ENCODE data around the gene PRSS33. TPM values are rescaled to one million over a fixed set of nuclear protein-coding genes. Genes with fewer than 3 reads are reported as not detected.

Gene PRSS33
- total and polyA plus RNA-seq, 9 of the 15 experiments (the other 6 are each of a cell fraction or from before 2014, with no cell fraction given): not detected

DNA sequence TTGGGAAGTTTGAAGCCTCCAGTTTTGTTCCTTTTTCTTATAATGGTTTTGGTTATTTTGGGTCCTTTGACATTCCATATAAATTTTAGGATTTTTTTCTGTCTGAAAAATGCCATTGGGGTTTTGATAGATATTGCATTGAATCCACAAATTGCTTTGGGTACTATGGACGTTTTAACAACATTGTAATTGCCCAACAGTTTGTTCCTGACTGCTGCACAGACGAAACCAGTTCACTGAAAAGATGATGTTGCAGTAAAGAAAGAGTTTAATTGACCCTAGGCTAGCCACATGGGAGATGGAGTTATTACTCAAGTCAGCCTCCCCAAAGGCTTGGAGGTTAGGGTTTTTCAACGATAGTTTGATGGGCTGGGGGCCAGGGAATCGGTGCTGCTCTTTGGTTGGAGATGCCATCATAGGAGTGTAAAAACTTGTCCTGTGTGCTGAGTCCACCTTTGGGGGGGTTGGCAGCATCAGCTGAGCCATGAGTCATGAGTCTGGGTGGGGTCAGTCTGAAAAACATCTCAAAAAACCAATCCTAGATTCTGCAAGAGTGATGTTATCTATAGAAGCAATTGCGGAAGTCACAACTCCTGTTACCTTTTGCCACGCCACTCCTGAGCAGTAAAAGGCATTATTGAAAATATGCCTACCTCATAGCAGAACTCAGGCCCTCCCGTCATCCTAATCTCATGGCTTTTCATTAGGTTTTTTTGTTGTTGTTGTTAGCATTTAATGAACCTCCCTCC lies 8.2 kb upstream of the PRSS33 start (continued):
- TF ChIP-seq ZNF695 (CRISPR knock-in tag; IDR thresholded peaks at IDR 0.05): no peak
- TF ChIP-seq, protein P1, sequence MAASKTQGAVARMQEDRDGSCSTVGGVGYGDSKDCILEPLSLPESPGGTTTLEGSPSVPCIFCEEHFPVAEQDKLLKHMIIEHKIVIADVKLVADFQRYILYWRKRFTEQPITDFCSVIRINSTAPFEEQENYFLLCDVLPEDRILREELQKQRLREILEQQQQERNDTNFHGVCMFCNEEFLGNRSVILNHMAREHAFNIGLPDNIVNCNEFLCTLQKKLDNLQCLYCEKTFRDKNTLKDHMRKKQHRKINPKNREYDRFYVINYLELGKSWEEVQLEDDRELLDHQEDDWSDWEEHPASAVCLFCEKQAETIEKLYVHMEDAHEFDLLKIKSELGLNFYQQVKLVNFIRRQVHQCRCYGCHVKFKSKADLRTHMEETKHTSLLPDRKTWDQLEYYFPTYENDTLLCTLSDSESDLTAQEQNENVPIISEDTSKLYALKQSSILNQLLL (CRISPR knock-in tag; IDR thresholded peaks at IDR 0.05; ENCODE audit: borderline replicate concordance): no peak
- no peak for TF ChIP-seq ETS2 (tag; IDR thresholded peaks at IDR 0.05; ENCODE audit: borderline replicate concordance, poor library complexity, severe bottlenecking)
- TF ChIP-seq ARNT (IDR thresholded peaks at IDR 0.05): no peak
- TF ChIP-seq ZNF398 (CRISPR knock-in tag; IDR thresholded peaks at IDR 0.05): no peak
- no peak for TF ChIP-seq ZNF717 (CRISPR knock-in tag; IDR thresholded peaks at IDR 0.05)
- TF ChIP-seq SETDB1 (IDR thresholded peaks at IDR 0.05; ENCODE audit: low read length): no peak
- TF ChIP-seq NFATC3 (IDR thresholded peaks at IDR 0.05): no peak
- TF ChIP-seq ZNF24 (IDR thresholded peaks at IDR 0.05): no peak
- TF ChIP-seq ZKSCAN8 (CRISPR knock-in tag; IDR thresholded peaks at IDR 0.05): no peak
- no peak for TF ChIP-seq SRSF3 (IDR thresholded peaks at IDR 0.05; ENCODE audit: insufficient read depth, low read length)
- TF ChIP-seq ZNF384 (IDR thresholded peaks at IDR 0.05; ENCODE audit: low read depth, low read length): no peak
- no peak for TF ChIP-seq OTX1 (CRISPR knock-in tag; IDR thresholded peaks at IDR 0.05)
- no peak for TF ChIP-seq TCF7 (IDR thresholded peaks at IDR 0.05; ENCODE audit: borderline replicate concordance)
- no peak for TF ChIP-seq RHOXF2B (CRISPR knock-in tag; conservative IDR thresholded peaks at IDR 0.05)
- no peak for TF ChIP-seq ZFX (CRISPR knock-in tag; IDR thresholded peaks at IDR 0.05)
- no peak for TF ChIP-seq MBD2 (IDR thresholded peaks at IDR 0.05; ENCODE audit: borderline replicate concordance, low read depth)
- TF ChIP-seq ZBTB33 (CRISPR knock-in tag; IDR thresholded peaks at IDR 0.05): no peak
- TF ChIP-seq DMBX1 (CRISPR knock-in tag; IDR thresholded peaks at IDR 0.05; ENCODE audit: borderline replicate concordance): no peak
- TF ChIP-seq ATF3 (IDR thresholded peaks at IDR 0.05): peak; percentile 89
- TF ChIP-seq ATF3 (CRISPR knock-in tag; conservative IDR thresholded peaks at IDR 0.05): no peak
- no peak for TF ChIP-seq HNRNPK (IDR thresholded peaks at IDR 0.05; ENCODE audit: low read depth, low read length, poor library complexity, severe bottlenecking)
- no peak for TF ChIP-seq TEAD4 (IDR thresholded peaks at IDR 0.05; ENCODE audit: low read length)
- no peak for TF ChIP-seq TEAD4 (CRISPR knock-in tag; IDR thresholded peaks at IDR 0.05; ENCODE audit: borderline replicate concordance)
- no peak for TF ChIP-seq U2AF1 (optimal IDR thresholded peaks at IDR 0.05; ENCODE audit: low read depth, low read length)

Data from K562 (cell line).